Neural progenitor cell (in vitro differentiated cells): ENCODE data around the gene CPD.

Experiments used
- EZH2 ChIP-seq: fragments of 200-600 bp; sonication (generic); IDR thresholded peaks from 2 replicates; pipeline ENCODE4 v1.6.1; 2017; ENCODE audit warnings: antibody characterized with exemption, mild to moderate bottlenecking, moderate library complexity
- EZH2phosphoT487 ChIP-seq: fragments of 200-600 bp; sonication (generic); IDR thresholded peaks from 2 replicates; pipeline ENCODE4 v1.6.1; 2017; ENCODE audit warnings: antibody characterized with exemption
- TF ChIP-seq, protein P1 (sequence below): fragments of 200-600 bp; sonication (generic); IDR thresholded peaks from 2 replicates; pipeline ENCODE4 v1.5.1; 2017; ENCODE audit warnings: antibody characterized with exemption, mild to moderate bottlenecking

DNA sequence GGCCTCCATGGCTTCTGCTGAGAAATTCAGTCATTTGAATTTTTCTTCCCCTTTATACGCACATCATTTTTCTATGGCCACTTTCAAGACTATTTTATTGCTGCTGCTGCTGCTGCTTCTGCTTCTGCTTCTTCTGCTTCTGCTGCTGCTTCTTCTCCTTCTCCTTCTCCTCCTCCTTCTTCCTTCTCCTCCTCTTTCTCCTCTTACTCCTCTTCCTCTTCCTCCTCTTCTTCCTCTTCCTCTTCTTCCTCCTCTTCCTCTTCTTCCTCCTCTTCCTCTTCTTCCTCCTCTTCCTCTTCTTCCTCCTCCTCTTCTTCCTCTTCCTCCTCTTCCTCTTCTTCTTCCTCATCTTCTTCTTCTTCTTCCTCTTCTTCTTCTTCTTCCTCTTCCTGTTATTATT is 22.4 kb downstream of the CPD start:
- TF ChIP-seq, protein P1, sequence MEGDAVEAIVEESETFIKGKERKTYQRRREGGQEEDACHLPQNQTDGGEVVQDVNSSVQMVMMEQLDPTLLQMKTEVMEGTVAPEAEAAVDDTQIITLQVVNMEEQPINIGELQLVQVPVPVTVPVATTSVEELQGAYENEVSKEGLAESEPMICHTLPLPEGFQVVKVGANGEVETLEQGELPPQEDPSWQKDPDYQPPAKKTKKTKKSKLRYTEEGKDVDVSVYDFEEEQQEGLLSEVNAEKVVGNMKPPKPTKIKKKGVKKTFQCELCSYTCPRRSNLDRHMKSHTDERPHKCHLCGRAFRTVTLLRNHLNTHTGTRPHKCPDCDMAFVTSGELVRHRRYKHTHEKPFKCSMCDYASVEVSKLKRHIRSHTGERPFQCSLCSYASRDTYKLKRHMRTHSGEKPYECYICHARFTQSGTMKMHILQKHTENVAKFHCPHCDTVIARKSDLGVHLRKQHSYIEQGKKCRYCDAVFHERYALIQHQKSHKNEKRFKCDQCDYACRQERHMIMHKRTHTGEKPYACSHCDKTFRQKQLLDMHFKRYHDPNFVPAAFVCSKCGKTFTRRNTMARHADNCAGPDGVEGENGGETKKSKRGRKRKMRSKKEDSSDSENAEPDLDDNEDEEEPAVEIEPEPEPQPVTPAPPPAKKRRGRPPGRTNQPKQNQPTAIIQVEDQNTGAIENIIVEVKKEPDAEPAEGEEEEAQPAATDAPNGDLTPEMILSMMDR = no peak
- TF ChIP-seq EZH2phosphoT487 = no peak
- TF ChIP-seq EZH2 = no peak
